ENCODE data around the gene POLR2C.

POLR2C gene

GRCh38 chr16:57422026-57422944 lies 40.2 kb upstream of the POLR2C start:
- Histone ChIP-seq H3K36me3 (peaks cover 4% of the 10 kb centered on the region; the same call in 1 of the 2 replicates), H3K9me3 (no peaks in the 10 kb centered on the region), H3K27me3 (no peaks in the 10 kb centered on the region), H3K4me3 (ENCODE audit: low read depth, low read length) (no peak overlapping the region), H3K4me1 (peaks cover 15% of the 10 kb centered on the region)
- DNase-seq: peak; percentile 75
- peak; percentile 95 for TF ChIP-seq CTCF (IDR thresholded peaks at IDR 0.05; ENCODE audit: low read depth, low read length)

- H3K27me3 ChIP-seq: no peaks in the 10 kb centered on the region
- no peak overlapping the region for H3K4me3 ChIP-seq (ENCODE audit: low read depth, low read length)
- TF ChIP-seq CTCF (IDR thresholded peaks at IDR 0.05; ENCODE audit: low read depth, low read length): no peak
- no peaks in the 10 kb centered on the region for H3K9me3 ChIP-seq
- no peak for DNase-seq
- H3K4me1 ChIP-seq: peaks cover 8% of the 10 kb centered on the region; the same call in 1 of the 2 replicates
- H3K36me3 ChIP-seq: peaks cover 8% of the 10 kb centered on the region
Observed at GRCh38 chr16:57423152-57423551, 39.3 kb upstream of the POLR2C start.

- no peak for TF ChIP-seq CTCF (IDR thresholded peaks at IDR 0.05; ENCODE audit: low read depth, low read length)
- Histone ChIP-seq H3K9me3 (no peaks in the 10 kb centered on the region), H3K4me3 (ENCODE audit: low read depth, low read length) (no peak overlapping the region), H3K27me3 (no peaks in the 10 kb centered on the region), H3K36me3 (peaks cover 11% of the 10 kb centered on the region), H3K4me1 (peaks cover 1% of the 10 kb centered on the region; the same call in 1 of the 2 replicates)
- no peak for DNase-seq
Observed at GRCh38 chr16:57424583-57424982, 37.9 kb upstream of the POLR2C start.

GRCh38 chr16:57426356-57426755 lies 36.1 kb upstream of the POLR2C start:
- no peaks in the 10 kb centered on the region for H3K9me3 ChIP-seq
- DNase-seq: no peak
- TF ChIP-seq CTCF (IDR thresholded peaks at IDR 0.05; ENCODE audit: low read depth, low read length): no peak
- no peak overlapping the region for H3K4me3 ChIP-seq (ENCODE audit: low read depth, low read length)
- no peaks in the 10 kb centered on the region for H3K4me1 ChIP-seq
- H3K36me3 ChIP-seq: peaks cover 29% of the 10 kb centered on the region
- no peaks in the 10 kb centered on the region for H3K27me3 ChIP-seq

- TF ChIP-seq CTCF (IDR thresholded peaks at IDR 0.05; ENCODE audit: low read depth, low read length): no peak
- Histone ChIP-seq H3K36me3 (peaks cover 33% of the 10 kb centered on the region), H3K4me3 (ENCODE audit: low read depth, low read length) (no peak overlapping the region), H3K27me3 (no peaks in the 10 kb centered on the region), H3K9me3 (no peaks in the 10 kb centered on the region), H3K4me1 (no peaks in the 10 kb centered on the region)
- no peak for DNase-seq
Observed at GRCh38 chr16:57427307-57427706, 35.2 kb upstream of the POLR2C start.

GRCh38 chr16:57427824-57428223 lies 34.7 kb upstream of the POLR2C start:
- Histone ChIP-seq H3K27me3 (no peaks in the 10 kb centered on the region), H3K36me3 (peaks cover 38% of the 10 kb centered on the region), H3K4me1 (no peaks in the 10 kb centered on the region), H3K4me3 (ENCODE audit: low read depth, low read length) (no peak overlapping the region), H3K9me3 (no peaks in the 10 kb centered on the region)
- no peak for TF ChIP-seq CTCF (IDR thresholded peaks at IDR 0.05; ENCODE audit: low read depth, low read length)
- no peak for DNase-seq

Data from BE2C (cell line).